ENCODE measurements around the gene BICRA.
"Not testable (repeated sequence)": the region's sequence is repeated elsewhere in the genome, so short reads cannot be mapped to it uniquely, and the experiment has no call there.

BICRA gene

GRCh38 chr19:47714339-47714738, 105.4 kb downstream of the BICRA start:
- DNase-seq (ENCODE audit: low spot score), result no peak

GRCh38 chr19:47714855-47715254, 105.9 kb downstream of the BICRA start:
- not testable (repeated sequence) for DNase-seq (ENCODE audit: low spot score)

GRCh38 chr19:47716270-47716937, 107.5 kb downstream of the BICRA start:
- no peak for DNase-seq (ENCODE audit: low spot score)

GRCh38 chr19:47718415-47719046, 109.6 kb downstream of the BICRA start:
- not testable (repeated sequence) for DNase-seq (ENCODE audit: low spot score)

GRCh38 chr19:47719047-47719859, 110.3 kb downstream of the BICRA start:
- DNase-seq (ENCODE audit: low spot score), result peak; percentile 78

GRCh38 chr19:47720669-47721422, 111.9 kb downstream of the BICRA start:
- DNase-seq (ENCODE audit: low spot score), result no peak

GRCh38 chr19:47723581-47723940, 114.6 kb downstream of the BICRA start:
- DNase-seq (ENCODE audit: low spot score), result peak; percentile 30

GRCh38 chr19:47725759-47726401, 116.9 kb downstream of the BICRA start:
- DNase-seq (ENCODE audit: low spot score), result no peak

GRCh38 chr19:47726467-47726866, 117.5 kb downstream of the BICRA start:
- no peak for DNase-seq (ENCODE audit: low spot score)

- DNase-seq (ENCODE audit: low spot score), result not testable (repeated sequence)
Observed at GRCh38 chr19:47728295-47728694, 119.4 kb downstream of the BICRA start.

- no peak for DNase-seq (ENCODE audit: low spot score)
Observed at GRCh38 chr19:47729468-47729798, 120.5 kb downstream of the BICRA start.

GRCh38 chr19:47729799-47730520, 121.0 kb downstream of the BICRA start:
- peak; percentile 23 for DNase-seq (ENCODE audit: low spot score)

- no peak for DNase-seq (ENCODE audit: low spot score)
Observed at GRCh38 chr19:47730521-47730889, 121.6 kb downstream of the BICRA start.

GRCh38 chr19:47730910-47731309, 122.0 kb downstream of the BICRA start:
- DNase-seq (ENCODE audit: low spot score), result no peak

- DNase-seq (ENCODE audit: low spot score), result no peak
Observed at GRCh38 chr19:47735131-47735530, 126.2 kb downstream of the BICRA start.

GRCh38 chr19:47740866-47741519, 132.1 kb downstream of the BICRA start:
- no peak for DNase-seq (ENCODE audit: low spot score)

GRCh38 chr19:47741544-47742140, 132.7 kb downstream of the BICRA start:
- DNase-seq (ENCODE audit: low spot score), result no peak

GRCh38 chr19:47742634-47743033, 133.7 kb downstream of the BICRA start:
- DNase-seq (ENCODE audit: low spot score), result no peak

- DNase-seq (ENCODE audit: low spot score), result peak; percentile 92
Observed at GRCh38 chr19:47745010-47745901, 136.3 kb downstream of the BICRA start, which contains the start of gene NOP53. TSS of gene NOP53 (plus strand) at chr19:47745546. CDS start at chr19:47745560, 14 bp downstream.

Measured in SK-N-DZ (cell line).